HG03060 (cell line): ENCODE data around the gene FAM151A.

Experiments
- ATAC-seq: cut with Tn5 transposase; IDR thresholded peaks from one replicate; pipeline ENCODE4 v1.9.1; 2021; ENCODE audit warnings: low read depth, moderate number of reproducible peaks; ENCODE audit not compliant: unreplicated experiment

Gene FAM151A

DNA sequence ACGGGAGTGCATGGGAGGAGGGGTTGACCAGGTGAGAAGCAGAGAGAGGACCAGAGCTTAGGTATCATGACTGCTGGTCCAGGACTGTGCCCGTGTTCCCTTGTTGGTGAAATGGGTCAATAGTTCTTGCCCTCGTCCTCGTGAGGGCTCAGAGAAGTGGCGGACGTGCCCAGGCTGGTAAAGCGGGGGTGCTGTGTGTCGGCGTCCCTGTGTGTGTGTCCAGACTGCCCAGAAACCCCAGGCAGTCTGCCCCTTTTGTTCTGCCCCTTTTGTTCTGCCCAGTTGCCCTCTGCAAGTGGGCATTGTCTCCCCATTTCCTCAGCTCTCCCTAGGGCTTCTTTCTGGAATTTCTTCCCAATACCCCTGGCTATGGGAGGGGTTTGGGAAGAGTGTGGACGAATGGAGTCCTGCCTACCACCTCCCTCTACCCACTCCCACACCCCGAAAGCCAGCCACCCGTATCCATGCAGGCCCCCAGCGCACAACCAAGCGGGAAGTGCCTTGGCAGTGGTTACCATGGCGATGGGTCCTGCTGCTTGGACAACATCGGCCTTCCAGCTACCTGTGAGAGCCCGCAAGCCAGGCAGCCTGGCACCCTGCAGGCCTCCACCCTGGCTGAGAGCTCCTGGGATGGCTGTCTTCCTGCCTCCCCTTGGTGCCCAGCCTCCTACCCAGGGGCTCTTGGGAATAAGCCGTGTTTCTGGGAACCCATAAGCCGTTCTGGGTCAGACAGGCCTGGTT is 40.6 kb downstream of the FAM151A start:
- ATAC-seq = no peak

DNA sequence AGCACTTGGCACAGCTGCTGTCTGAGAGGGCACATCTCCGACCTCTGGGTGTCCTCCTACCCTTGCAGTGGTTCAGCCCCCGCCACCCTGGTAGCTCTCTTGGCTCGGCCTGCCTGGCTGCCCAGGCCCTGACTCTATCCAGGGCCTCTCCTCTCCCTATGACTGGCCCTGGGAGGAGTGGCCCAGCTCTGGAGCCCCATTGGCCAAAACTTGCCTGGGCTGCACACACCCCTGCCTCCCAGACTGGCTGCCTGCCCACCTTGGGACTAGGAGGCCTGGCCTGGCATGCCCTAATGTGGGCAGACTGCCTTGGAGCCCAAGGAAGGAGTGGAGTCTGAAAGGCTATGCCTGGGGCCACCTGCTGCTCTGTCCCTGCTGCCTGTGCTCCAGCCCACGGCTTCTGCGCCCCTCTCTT is 41.7 kb downstream of the FAM151A start:
- no peak for ATAC-seq

DNA sequence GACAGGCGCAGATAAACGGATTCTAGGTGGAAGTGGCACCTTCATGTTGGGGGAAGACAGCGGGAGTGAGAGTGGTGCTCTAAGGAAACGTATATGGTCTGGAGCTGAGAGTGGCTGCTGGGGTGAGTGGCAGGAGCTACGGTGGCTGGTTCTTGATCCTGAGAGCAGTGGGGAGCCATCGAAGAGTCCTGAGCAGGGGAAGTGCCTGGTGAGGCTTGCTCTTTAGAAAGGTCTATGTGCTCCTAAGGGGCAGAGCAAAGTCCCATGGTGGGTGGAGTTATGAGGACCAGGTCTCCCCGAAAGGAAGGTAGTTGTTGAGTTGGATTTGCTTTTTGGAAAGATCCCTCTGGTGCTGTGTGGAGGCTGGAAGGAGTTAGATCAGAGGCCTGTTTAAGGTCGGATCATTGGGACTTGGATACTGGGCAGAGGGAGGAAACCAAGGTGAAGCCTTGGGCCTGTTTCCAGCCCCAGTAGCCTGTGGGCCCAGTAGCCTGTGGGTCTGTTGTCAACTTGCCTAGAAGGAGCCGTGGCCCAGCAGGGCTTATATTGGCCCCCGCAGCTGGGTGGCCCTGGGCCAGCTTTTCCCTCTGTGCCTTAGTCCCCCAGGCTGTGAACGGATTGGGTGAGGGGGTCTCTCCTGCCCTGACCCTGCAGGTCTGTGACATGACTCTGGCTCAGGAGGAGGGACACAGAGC is 42.3 kb downstream of the FAM151A start:
- ATAC-seq = no peak

DNA sequence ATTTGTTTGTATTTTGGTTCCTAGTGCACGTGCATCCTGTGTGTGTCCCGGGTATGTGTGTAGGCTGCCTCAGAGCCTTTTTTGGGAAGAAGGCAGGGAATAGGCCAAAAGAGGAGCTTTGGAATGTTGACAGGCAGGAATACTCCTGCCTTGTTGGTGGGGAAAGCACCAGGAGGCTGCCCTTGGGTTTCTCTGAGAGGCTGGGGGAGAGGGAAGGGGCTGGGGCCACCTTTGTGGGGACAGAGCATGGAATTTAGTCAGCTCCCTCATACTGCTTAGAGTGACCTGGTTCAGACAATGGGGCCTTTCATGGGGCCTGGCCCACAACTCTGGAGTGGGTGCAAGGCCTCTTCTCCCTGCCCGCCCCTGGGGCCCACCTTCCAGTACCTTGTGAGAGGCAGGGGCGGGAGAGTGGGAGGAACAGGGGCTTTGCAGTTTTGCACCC is 44.0 kb downstream of the FAM151A start:
- ATAC-seq = no peak

DNA sequence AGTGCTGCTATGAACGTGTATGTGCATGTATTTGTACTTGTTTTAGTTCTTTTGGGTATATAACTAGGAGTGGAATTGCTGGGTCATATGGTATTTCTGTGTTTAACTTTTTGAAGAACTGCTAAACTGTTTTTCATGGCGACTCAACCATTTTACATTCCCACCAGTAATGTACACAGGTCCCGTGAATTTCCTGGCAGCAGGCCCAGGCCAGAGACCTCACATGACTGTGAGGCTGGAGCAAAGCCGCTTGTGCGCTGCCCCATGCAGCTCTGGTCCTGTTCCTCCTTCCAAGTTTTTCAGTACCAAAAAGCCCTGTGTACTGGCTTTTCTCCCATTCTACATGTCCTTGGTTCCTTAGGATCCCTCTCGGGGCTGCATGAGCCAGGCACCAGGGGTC is 45.7 kb downstream of the FAM151A start:
- no peak for ATAC-seq

DNA sequence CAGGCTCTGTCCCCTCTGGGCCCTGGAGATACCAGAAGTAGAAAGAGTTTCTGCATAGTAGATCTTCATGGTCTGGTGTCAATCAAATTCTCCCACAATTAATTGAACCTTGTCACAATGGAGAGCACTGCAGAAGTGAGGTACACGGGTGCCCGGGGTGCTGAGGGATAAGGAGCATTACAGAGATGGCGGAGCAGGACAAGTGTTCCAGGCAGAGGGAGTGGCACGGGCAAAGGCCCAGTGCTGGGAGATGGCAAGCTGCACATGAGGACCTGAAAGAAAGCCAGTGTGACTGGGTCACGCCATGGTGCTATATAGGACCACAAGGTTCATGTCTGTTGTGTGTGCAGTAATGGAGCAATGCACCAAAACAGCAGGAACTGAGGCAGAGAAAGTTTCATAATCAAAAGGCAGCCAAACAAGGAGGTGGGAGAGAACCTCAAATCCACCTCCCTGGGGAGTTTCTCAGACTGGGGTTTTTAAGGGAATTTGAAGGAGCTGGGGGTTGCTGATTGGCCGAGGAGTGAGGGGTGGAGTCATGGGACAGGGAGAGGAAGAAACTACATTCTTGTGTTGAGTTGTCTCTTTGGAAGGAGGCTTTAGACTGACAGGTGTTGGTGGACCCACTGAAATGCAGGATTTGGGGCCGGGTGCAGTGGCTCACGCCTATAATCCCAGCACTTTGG is 47.6 kb downstream of the FAM151A start:
- no peak for ATAC-seq

DNA sequence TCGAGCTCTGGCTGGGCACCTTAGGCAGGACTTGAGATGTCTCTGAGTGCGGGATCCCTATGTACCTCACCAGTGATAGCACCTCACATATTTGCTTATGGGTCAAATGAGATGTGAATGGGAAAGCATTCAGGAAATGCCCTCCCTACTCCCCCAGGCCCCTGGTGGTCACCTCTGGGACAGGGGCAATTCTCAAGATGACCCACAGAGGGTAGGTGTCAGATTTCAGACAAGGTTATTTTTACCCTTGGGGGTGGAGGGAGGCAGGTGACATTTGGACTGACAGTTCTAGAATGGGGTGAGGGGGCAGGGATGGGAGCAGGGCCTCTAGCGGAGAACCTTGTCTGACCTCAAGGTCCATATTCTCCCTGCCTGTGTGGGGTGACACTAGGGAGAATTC is 48.2 kb downstream of the FAM151A start:
- no peak for ATAC-seq

DNA sequence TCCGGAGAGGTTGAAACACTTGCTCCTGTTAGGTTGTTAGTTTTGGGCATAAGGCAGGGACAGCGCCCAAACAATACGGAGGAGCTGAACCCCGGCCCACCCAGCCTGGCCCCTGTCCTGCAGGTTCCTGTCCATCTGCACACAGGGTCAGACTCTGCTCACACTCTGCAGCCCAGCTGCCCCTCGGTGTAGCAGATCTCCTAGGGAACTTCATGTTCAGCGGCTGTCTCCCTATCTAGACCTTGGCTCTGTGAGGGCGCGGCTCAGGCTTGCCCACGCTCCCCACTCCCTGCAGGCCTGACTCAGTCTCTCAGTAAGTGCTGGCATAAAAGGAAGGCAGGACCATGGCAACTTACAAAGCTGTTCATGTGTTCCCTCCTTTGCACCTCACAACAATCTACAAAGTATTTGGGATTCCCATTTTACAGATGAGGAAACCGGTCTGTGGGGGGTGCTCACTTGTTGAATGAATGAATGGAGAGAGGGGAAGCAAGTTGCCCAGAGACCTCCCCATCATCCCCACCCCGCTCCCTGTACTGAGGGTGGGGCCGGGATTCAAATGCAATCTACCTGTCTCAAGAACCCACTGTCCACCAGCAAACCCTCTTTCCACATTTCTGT is 49.1 kb downstream of the FAM151A start:
- ATAC-seq = no peak

DNA sequence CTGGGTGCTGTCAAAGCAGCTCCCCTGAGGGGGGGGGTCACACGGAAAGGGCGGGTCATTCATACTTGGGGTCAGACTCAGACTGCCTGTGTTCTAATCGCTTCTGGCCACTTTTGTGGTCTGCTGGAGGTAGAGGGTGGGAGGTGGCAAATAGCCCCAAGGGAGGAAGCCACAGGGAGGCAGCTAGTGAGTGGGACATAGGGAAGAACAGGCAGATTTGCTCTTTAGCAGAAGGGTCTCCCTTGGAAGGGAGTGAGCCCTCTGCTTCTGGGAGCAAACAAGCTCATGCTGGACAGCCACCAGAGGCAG is 50.8 kb downstream of the FAM151A start:
- ATAC-seq = no peak

DNA sequence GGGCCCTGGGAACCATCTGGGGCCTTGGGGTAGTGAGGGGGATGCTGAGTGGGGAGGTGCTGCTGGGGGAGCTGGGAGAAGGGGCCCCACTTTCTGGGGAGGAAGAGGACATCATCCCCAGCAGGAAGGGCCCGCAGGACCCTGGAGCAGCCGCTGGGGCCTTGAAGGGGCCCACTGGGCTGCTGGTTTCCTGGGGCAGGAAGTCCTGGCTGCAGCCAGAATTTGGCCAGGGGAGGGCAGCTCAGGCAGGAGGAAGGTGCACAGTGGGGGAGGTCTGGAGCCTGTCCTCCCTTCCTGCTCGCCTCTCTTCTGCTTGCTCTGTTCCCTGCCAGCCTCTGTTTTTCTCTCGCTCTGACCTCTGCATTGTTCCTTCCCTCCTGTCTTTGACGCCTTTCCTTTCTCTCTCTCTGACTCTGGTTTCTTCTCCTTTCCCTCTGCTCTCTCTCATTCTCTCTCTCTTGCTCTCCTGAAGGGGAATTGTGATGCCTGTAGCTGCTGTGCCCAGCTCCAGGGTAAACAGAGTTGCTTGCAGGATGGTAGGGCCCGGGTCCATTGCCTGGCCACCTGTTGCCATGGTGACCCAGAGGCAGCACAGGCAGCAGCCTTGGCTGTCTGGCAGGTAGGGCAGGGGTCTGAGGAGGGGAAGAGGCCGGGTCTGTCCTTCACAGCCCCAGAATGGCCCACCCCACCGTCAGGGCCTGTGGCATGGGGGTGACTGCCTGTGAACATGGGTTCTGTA is 51.4 kb downstream of the FAM151A start:
- ATAC-seq = no peak

DNA sequence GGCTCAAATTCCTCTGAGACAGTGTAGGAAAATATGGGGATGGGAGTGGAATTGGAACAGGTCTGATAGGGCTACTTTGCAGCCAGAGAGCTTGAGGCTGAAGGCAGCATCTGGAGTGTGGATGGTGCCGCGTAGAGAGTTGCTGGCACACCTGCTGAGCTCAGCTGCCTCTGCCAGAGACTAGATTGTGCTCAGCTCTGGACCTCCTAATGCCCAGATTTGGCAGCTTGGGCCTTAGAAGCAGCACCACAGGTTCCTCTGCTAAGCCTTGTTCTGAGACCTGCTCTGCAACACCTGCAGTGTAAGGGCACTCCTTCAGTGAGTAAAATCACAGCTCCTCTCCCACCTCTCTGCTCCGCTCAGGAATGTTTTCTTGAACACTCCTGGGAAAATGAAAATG is 52.0 kb downstream of the FAM151A start:
- no peak for ATAC-seq

DNA sequence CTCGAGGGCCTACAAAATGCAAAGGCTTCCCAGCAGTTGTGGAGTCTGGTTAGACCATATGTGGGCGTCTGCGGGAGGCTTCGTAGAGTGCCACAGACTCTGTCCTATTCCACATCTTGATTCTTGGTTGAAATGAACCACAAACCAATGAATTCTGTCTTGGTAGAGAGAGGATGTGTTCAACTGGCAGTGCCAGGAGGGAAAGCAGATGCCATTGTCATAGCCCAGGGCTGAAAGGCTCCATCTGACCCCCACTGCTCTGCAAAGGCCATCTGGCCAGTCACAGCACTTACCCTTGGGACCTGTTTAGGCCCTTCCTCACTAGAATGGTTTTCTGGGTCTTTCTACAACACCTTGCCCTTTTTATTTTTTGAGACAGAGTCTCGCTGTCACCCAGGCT is 53.2 kb downstream of the FAM151A start:
- no peak for ATAC-seq

DNA sequence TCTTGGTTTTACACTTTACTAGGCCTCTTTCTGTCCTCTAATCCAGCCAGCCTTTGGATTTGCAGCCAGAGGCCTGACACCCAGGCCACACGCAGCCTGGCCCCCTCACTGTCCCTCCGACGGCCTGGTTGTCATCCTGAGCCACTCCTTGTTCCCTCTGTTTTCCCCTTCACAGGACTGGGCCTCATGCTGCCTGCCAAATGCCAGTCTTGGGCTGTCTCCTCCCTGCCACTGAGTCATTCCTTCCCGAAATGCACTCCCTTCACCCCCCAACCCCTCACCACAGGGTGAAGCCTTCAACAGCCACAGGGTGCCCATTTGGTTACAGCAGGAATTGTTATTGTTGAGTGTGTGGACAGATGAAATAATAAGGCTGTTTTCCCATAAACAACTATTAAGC is 54.0 kb downstream of the FAM151A start:
- no peak for ATAC-seq

DNA sequence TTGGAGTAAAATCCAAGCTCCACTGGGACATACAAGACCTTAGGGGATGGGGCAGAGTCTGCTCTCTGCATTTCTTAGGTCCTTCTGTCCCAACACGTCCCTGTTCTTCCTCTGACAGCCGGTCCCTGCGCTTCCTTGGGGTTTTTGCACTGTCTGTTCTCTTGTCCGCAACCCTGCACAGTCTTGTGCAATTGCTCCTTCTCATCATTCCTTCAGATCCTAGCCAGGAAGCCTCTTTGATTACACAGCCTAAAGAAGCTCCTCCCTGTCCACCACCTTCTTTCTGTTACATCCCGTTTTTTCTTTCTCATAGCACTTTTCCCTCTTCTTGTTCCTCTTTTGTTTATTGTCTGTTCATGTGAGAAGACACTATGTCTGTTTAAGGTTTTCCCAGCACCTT is 55.4 kb downstream of the FAM151A start:
- no peak for ATAC-seq

DNA sequence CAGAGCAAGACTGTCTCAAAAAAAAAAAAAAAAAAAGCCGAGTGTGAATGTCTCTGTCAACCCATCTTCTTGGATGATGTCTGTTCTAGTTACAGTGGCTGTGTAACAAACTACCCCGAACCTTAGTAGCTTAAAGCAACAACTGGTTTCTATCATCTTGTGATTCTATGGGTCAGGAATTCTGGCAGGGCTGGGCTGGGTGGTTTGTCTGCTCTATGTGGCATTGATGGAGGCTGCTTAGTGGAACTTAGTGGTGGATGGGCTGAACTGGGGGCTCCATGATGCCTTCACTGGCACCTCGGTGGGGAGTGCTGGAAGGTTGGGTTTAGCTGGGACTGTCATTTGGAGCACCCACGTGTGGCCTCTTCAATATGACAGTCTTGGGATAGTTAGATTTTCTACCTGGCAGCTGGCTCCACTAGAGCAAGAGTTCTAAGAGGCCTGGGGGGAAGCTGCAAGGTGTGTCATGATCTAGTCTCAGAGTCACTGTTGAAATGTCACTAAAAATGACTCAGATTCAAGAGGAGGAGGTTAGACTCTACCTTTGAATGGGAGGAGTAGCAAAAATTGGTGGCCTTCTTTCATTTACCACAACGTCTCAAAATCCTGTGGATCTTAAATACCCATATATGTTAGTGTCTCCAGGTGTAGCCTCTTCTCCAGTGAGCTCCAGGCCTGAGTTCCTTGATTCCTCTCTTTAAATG is 56.7 kb downstream of the FAM151A start:
- no peak for ATAC-seq

DNA sequence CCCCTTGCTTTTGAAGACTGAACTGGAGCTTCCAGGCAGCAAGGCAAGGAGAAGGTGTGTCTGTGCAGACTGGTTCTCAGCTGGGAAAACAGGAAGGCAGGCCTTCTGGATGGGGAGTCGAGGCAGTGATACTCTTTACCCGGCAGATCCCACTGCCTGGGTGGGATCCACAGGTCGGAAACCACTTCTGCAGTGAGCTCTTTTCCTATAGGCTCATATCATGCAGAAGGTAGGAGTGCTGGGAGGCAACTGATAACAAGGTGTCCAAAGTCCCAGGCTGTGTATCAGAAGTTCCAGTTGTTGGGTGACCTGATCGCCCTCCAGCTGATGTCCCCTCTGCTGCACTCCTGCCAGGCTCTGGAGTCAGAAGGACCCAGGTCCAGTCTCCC is 58.2 kb downstream of the FAM151A start:
- no peak for ATAC-seq

DNA sequence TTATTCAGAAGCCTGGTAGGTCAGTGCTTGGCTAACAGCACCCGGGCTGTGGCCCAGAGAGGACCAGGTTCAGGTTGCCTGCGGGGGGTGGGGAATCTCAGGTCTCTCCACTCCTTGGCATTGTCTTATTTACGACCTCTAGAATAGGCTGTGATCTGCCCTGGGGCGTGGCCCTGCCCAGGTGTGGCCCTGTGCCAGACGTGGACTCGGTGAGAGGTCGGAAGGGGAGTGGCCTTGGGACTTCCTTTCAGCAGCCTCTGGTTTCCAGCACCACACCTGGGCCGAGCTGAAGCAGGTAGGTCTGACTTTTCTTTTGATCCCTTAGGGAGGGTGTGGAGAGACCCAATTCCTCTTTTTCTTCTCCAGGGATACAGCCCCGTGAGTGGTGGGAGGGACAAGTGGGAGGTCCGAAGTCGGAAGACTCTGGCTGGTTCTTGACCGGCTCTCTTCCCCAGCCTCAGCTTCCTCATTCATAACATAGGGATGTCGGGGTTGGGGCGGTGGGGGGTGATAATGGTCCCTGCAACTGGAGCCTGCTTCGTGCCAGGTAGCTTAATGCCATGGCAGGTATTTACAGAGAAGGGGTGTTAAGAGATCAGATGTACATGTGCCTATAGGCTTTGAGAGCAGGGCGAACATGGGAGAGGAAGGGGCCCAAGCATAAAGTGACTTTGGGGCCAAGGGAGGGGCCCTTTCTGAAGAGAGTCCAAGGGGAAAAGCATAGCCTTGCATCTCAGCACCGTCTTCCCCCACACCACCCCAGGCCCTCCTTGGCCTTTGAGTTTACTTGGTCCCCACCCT is 58.8 kb downstream of the FAM151A start:
- ATAC-seq = no peak

DNA sequence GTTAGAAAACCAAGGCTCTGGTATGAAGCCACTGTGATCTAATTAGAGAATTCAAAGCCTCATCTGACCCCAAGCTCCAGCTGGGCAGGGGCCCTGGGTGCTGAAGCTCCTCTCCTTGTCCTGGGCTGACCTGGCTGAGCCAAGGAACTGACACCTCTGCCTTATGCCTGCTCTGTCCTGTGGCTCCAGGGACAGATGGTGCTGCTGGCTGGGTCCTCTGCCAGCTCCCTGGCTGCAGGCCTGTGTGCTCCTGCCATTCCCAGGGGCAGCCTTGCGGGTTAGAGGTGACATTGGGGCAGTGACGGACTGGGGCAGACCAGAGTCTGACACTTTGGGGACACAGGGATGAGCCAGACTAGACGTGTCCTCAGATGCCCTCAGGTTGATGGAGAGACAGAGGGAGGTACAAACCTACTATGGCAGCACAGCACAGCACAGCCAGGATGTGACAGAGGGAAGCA is 63.5 kb downstream of the FAM151A start:
- no peak for ATAC-seq
